ENCODE measurements around the gene CDYL.

Gene CDYL

GRCh38 chr6:4774715-4775493 lies 1.3 kb upstream of the CDYL start:
- peak in 1 of 2 donors; percentile 23 for DNase-seq (ENCODE audit: low read depth in 2 of 2)

DNA sequence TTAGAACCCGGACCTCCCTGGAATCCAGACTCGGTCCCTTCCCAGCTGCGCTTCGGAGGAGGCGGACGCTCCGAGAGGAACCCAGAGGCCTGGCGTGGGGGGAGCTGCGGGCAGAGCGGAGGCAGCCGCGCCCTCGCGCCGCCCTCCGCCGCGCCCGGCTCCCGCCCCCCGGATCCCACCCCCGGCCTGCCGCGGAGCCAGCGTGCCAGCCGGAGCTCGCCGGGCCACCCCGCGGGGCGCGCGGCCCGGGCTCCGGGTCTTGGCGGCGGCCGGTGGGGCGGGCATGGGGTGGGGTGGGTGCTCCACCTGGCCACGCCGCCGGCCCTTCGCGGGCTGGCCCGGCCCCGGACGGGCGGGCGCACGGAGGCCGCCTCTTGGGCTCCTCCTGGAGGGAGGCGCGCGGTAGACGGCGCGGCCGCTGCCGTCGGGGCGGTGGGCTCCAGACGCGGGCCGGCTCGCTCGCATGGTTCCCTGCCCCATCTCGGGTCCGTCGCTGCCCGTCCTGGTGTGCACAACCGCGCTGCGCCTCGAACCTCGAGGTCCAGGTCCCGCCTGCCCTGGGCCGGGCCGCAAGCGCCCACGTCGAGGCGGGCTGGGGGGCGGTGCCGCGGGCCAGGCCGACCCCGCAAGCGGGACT lies 592 bp upstream of the CDYL start:
- DNase-seq (ENCODE audit: low read depth in 2 of 2): peak; percentile 31 to 77

GRCh38 chr6:4776493-4777393 lies 539 bp downstream of the CDYL start:
- DNase-seq (ENCODE audit: low read depth in 2 of 2): peak in 1 of 2 donors; percentile 29

DNA sequence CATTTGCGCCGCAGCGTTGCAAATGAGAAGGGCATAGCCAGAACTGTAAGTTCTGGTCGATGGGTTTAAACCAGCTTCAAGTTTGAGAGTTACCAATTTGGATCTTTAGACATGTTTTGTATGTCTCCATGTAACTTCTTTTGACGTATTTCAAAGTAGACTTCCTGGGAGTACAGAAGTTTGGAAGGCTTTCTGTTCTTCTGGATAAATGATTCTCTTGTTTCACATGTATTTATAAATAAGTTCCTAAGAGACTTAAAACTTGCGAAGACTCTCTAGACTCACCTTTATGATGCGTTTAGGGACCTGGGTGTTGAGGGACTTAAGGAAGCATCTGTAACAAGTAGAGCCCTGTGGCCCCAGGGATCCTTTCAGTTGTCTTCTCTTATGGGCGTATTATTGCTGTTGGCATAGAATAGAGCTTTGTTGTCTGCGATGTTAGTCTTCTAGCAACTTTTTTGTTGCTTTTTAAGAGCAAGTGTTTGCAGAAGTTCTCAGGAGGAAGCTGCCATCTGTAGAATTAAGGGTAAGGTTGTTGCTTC lies 1.3 kb downstream of the CDYL start:
- no peak for DNase-seq (ENCODE audit: low read depth in 2 of 2)

DNA sequence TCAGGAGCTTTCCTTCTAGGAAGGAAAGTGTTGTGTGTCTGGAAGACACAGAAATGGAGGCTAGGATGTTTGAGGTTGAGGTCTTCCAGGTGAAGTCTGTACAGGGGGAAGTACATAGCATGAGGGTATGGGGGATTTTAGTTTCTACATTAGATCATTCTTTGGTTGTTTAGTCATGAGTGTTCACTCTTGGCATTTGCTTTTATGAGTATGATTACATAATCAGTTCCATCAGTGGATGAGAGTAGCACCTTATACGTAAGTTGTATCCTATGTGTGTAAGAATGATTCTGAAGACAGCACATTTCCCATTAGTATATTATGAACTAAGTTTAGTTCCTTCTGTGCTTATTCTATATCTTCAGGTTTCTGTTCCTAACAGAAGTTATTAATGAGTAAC lies 1.9 kb downstream of the CDYL start:
- DNase-seq (ENCODE audit: low read depth in 2 of 2): no peak

GRCh38 chr6:4780360-4780812 lies 4.2 kb downstream of the CDYL start:
- DNase-seq (ENCODE audit: low read depth in 2 of 2): no peak

GRCh38 chr6:4781426-4781825 lies 5.2 kb downstream of the CDYL start:
- no peak for DNase-seq (ENCODE audit: low read depth in 2 of 2)

GRCh38 chr6:4781967-4782575 lies 5.9 kb downstream of the CDYL start:
- no peak for DNase-seq (ENCODE audit: low read depth in 2 of 2)

GRCh38 chr6:4786996-4787395 lies 10.8 kb downstream of the CDYL start:
- no peak for DNase-seq (ENCODE audit: low read depth in 2 of 2)

- no peak for DNase-seq (ENCODE audit: low read depth in 2 of 2)
Measured at GRCh38 chr6:4788482-4788881, 12.3 kb downstream of the CDYL start.

- DNase-seq (ENCODE audit: low read depth in 2 of 2): no peak
Measured at GRCh38 chr6:4788953-4789584, 12.9 kb downstream of the CDYL start.

GRCh38 chr6:4790158-4790899 lies 14.1 kb downstream of the CDYL start:
- no peak for DNase-seq (ENCODE audit: low read depth in 2 of 2)

DNA sequence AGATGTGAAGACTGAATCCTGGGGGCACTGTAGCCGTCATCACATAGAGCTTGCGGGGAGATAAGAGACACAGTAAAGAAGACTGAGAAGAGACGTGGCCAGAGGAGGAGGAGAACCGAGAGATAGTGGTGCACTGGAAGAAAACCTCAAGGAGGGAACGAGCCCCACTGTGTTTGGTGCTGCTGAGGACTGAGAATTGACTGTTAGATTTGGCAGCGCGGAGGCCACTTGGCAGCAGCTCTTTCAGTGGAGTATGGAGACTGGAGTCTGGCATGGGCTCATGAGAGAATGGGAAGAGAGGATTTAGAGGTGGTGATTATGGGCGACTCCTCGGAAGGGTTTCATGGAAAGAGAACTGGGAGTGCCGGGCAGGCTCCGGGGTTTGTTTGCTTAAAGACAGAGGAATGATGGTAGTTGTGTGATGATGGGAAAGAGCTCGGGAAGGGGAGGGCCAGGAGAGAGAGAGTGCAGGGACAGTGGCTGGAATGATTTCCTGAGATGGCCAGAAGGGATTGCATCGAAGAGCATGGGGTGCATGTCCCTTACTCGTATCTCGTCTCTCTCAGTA lies 18.0 kb downstream of the CDYL start:
- no peak for DNase-seq (ENCODE audit: low read depth in 2 of 2)

DNA sequence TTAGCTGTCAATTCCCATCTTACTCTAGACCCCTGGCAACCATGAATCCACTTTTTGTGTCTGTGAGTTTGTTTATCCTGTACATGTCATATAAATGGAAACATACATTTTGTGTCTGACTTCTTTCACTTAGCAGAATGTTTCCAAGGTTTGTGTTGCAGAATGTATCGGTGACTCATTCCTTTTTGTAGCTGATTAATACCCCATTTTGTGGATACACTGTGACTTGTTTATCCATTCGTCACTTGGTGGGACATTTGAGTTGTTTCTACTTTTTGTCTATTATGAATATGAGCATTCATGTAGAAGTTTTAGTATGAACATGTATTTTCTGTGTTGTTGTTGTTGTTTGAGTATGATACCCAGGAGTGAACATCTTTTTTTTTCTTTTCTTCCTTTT lies 21.4 kb downstream of the CDYL start:
- DNase-seq (ENCODE audit: low read depth in 2 of 2): no peak

- DNase-seq (ENCODE audit: low read depth in 2 of 2): no peak
Measured at GRCh38 chr6:4799912-4800311, 23.7 kb downstream of the CDYL start.

- no peak for DNase-seq (ENCODE audit: low read depth in 2 of 2)
Measured at GRCh38 chr6:4800662-4801061, 24.5 kb downstream of the CDYL start.

- DNase-seq (ENCODE audit: low read depth in 2 of 2): no peak
Measured at GRCh38 chr6:4801491-4802110, 25.4 kb downstream of the CDYL start.

GRCh38 chr6:4802312-4802935 lies 26.2 kb downstream of the CDYL start:
- DNase-seq (ENCODE audit: low read depth in 2 of 2): no peak

DNA sequence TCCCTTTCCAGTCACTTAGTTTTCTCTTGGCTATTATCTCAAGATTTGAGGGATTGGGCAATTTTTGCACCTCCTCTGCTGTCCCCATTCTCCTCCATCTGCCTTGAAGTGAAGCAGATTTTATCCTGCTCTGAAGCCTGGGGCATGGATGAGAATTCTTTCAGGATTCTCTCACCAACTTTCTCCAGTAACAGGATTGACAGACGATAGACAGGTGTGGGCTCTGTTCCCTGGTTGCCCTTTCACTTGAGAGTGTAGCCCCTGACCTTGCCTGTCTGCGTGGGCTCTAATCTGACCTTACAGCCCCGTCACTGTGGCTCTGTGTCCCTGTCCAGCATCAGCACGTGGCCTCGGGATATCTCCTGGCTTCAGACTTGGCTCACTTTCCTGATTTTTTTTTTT lies 27.1 kb downstream of the CDYL start:
- no peak for DNase-seq (ENCODE audit: low read depth in 2 of 2)
